Measurements from ENCODE around the gene LGI4. TPM values are rescaled to one million over a fixed set of nuclear protein-coding genes. Genes with fewer than 3 reads are reported as not detected.
A peak's percentile ranks its signal among the peaks of the same experiment; 100 is the strongest.

Gene LGI4
- polyA plus RNA-seq, 2 of the 4 experiments (the other 2 are of a cell fraction): 0.06 to 0.09 TPM

DNA sequence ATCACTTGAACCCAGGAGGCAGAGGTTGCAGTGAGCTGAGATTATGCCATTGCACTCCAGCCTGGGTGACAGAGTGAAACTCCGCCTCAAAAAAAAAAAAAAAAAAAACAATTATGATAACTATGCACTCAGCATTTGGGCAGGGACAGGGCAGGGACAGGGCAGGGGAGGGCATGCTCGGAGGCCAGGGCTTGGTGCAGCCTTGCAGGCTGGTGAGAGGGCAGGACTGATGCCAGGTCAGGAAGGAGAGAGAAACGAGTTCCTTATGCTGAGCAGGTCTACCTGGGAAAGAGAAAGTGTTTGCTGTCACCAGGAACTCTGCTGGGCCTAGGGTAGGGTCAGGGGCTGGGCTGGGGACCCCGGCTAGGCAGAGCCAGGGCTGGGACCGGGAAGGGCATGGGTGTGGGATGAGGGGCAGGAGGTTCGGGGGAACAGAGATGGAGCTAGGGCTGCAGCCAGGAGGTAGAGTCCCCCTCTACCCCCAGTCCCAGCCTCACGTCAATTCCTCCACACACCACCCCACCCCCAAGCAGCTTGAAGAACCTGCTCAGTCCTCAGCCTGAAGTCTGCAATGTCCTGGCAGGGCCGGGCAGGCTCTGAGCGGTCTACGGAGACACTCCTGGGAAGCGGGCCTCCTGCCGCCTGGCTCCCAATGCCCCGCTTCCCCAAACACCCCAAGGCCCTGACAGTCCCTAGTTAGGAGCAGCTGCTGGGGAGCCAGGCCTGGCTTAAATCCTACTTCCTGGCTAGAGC is 16.4 kb downstream of the LGI4 start:
- CTCF ChIA-PET: interaction anchor here (0.6 to 6.9 kb wide), 13 partner anchors 7 to 1703 kb away, joined by 3 to 148 read pairs (median 9); partner anchors contain the start of genes FXYD1, FXYD7, LGI4 and USF2
- 76% methylated on average over 13 of the region's 13 CpGs for WGBS (ENCODE audit: missing lambda C conversion rate)
- H3K27ac ChIP-seq: no peak overlapping the region
- DNase-seq (ENCODE audit: low read depth in 1 of 2, low spot score in 1 of 2) (no peak), ATAC-seq (0 out of 6 replicates have a peak, but pooled peaks of 1 of the 2 experiments have one; percentile 10), FAIRE-seq (no peak)
- TF ChIP-seq ESRRA (IDR thresholded peaks at IDR 0.05; ENCODE audit: borderline replicate concordance, low read length): no peak
- no peak for TF ChIP-seq BHLHE40 (IDR thresholded peaks at IDR 0.05; ENCODE audit: low read depth, low read length)
- TF ChIP-seq HDAC2 (IDR thresholded peaks at IDR 0.05): no peak
- TF ChIP-seq, protein P1, sequence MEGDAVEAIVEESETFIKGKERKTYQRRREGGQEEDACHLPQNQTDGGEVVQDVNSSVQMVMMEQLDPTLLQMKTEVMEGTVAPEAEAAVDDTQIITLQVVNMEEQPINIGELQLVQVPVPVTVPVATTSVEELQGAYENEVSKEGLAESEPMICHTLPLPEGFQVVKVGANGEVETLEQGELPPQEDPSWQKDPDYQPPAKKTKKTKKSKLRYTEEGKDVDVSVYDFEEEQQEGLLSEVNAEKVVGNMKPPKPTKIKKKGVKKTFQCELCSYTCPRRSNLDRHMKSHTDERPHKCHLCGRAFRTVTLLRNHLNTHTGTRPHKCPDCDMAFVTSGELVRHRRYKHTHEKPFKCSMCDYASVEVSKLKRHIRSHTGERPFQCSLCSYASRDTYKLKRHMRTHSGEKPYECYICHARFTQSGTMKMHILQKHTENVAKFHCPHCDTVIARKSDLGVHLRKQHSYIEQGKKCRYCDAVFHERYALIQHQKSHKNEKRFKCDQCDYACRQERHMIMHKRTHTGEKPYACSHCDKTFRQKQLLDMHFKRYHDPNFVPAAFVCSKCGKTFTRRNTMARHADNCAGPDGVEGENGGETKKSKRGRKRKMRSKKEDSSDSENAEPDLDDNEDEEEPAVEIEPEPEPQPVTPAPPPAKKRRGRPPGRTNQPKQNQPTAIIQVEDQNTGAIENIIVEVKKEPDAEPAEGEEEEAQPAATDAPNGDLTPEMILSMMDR (IDR thresholded peaks at IDR 0.05): no peak
- TF ChIP-seq, protein P2, sequence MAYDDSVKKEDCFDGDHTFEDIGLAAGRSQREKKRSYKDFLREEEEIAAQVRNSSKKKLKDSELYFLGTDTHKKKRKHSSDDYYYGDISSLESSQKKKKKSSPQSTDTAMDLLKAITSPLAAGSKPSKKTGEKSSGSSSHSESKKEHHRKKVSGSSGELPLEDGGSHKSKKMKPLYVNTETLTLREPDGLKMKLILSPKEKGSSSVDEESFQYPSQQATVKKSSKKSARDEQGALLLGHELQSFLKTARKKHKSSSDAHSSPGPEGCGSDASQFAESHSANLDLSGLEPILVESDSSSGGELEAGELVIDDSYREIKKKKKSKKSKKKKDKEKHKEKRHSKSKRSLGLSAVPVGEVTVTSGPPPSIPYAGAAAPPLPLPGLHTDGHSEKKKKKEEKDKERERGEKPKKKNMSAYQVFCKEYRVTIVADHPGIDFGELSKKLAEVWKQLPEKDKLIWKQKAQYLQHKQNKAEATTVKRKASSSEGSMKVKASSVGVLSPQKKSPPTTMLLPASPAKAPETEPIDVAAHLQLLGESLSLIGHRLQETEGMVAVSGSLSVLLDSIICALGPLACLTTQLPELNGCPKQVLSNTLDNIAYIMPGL (CRISPR knock-in tag; IDR thresholded peaks at IDR 0.05; ENCODE audit: borderline replicate concordance): no peak
- TF ChIP-seq FOSL2 (IDR thresholded peaks at IDR 0.05): no peak
- no peak for TF ChIP-seq FOSL2 (CRISPR knock-in tag; IDR thresholded peaks at IDR 0.05)
- no peak for TF ChIP-seq SREBF2 (IDR thresholded peaks at IDR 0.05)
- TF ChIP-seq, protein P3, sequence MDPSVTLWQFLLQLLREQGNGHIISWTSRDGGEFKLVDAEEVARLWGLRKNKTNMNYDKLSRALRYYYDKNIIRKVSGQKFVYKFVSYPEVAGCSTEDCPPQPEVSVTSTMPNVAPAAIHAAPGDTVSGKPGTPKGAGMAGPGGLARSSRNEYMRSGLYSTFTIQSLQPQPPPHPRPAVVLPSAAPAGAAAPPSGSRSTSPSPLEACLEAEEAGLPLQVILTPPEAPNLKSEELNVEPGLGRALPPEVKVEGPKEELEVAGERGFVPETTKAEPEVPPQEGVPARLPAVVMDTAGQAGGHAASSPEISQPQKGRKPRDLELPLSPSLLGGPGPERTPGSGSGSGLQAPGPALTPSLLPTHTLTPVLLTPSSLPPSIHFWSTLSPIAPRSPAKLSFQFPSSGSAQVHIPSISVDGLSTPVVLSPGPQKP (IDR thresholded peaks at IDR 0.05; ENCODE audit: low read depth, low read length): no peak
- TF ChIP-seq REST (IDR thresholded peaks at IDR 0.05): no peak
- no peak for TF ChIP-seq HOXB5 (CRISPR knock-in tag; IDR thresholded peaks at IDR 0.05)
- no peak for TF ChIP-seq ZC3H11A (IDR thresholded peaks at IDR 0.05)
- no peak for TF ChIP-seq RNF2 (IDR thresholded peaks at IDR 0.05; ENCODE audit: borderline replicate concordance, low read depth)
- no peak overlapping the region for H3K4me2 ChIP-seq
- POLR2A ChIA-PET: no interaction called here
- H3K4me3 ChIP-seq: no peak overlapping the region
- H3K4me1 ChIP-seq: peaks cover 19% of the 10 kb centered on the region; the same call in 2 of the 3 replicates
- H3K9me3 ChIP-seq: no peaks in the 10 kb centered on the region

DNA sequence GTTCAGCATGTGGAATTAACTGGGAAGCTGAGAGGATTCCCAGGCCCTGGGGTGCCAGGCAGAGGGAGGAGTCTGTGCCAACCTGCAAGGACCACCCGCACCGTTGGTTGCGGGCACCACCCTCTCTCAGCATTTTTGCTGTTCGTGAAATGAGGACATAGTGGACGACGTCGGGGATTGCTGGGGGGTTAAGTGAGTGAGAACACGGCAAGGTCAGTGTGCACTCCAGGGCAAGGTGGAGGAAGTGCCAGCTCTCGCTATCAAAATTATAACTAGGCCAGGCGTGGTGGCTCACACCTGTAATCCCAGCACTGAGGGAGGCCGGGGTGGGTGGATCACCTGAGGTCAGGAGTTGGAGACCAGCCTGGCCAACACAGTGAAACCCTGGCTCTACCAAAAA is 17.1 kb downstream of the LGI4 start:
- CTCF ChIA-PET: interaction anchor here (0.6 to 6.9 kb wide), 14 partner anchors 8 to 1702 kb away, joined by 3 to 148 read pairs (median 8); partner anchors contain the start of genes FXYD1, FXYD7 and LGI4
- H3K9me3 ChIP-seq: no peaks in the 10 kb centered on the region
- ATAC-seq (no peak), FAIRE-seq (no peak), DNase-seq (ENCODE audit: low read depth in 1 of 2, low spot score in 1 of 2) (no peak)
- 78% methylated on average over 11 of the region's 11 CpGs for WGBS (ENCODE audit: missing lambda C conversion rate)
- no peak overlapping the region for H3K4me3 ChIP-seq
- peaks cover 19% of the 10 kb centered on the region; the same call in 2 of the 3 replicates for H3K4me1 ChIP-seq
- no peak overlapping the region for H3K4me2 ChIP-seq
- no peak overlapping the region for H3K27ac ChIP-seq
- POLR2A ChIA-PET: no interaction called here
- TF ChIP-seq CHD2 (IDR thresholded peaks at IDR 0.05; ENCODE audit: low read length, partially characterized antibody) (no peak), ESRRA (IDR thresholded peaks at IDR 0.05; ENCODE audit: borderline replicate concordance, low read length) (no peak), ZFP36 (IDR thresholded peaks at IDR 0.05; ENCODE audit: borderline replicate concordance, partially characterized antibody) (no peak), MYC (IDR thresholded peaks at IDR 0.05; ENCODE audit: borderline replicate concordance, low read length) (no peak), PHF8 (IDR thresholded peaks at IDR 0.05; ENCODE audit: borderline replicate concordance, low read depth) (no peak), NFE2L2 (conservative IDR thresholded peaks at IDR 0.05; ENCODE audit: low read length) (no peak), MAFK (IDR thresholded peaks at IDR 0.05; ENCODE audit: partially characterized antibody) (no peak)

Data from A549 (cell line).